Activated CD8-positive, alpha-beta memory T cell treated with anti-CD3 and anti-CD28 coated beads, Interleukin-2, amount 50 U/mL, for 1 hour (primary cell): ENCODE results near the gene CLASRP.

ENCODE experiments used
- DNase-seq: peaks from one replicate; pipeline ENCODE4 v3.0.0-alpha.2; 2020; ENCODE audit errors: extremely low read depth

The CLASRP gene

DNA sequence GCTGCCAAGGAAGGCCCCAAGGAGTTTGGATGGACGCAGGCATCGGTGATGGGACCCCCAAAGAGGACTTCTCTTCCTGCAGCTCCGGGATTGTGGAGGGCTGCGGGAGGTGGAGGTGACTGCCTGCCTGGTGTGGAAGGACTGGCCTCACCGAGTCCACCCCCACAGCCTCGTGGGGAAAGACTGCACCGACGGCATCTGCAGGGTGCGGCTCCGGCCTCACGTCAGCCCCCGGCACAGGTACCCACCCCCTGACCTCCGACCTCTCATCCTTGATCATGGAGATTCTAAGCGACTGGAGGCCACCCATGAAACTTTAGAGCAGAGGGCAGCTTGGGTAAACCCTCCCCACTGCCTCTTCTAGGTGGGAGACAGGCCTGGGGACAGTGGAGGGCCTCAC is 16.9 kb upstream of the CLASRP start:
- DNase-seq: no peak

GRCh38 chr19:45023048-45023447 is 15.8 kb upstream of the CLASRP start:
- DNase-seq: no peak

- no peak for DNase-seq
Measured at GRCh38 chr19:45025264-45025663, 13.6 kb upstream of the CLASRP start.

- no peak for DNase-seq
Measured at GRCh38 chr19:45027371-45027770, 11.5 kb upstream of the CLASRP start.

DNA sequence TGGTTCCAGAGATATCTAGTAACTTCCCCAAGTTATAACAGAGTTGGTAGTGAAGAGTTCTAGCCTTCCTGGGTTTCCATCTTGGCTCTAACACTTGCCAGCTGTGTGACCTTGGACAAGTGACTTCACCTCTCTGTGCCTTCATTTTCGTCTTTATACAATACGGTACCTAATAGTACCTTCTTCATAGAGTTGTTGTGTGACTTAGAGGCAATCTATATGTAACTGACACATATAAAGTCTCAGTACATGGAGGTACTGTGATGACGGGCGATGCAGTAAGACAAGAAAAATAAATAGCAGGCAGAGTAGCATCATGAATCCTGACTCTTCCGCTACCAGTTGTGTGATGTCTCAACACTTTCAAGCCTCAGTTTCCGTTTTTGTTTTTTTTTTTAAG is 8.0 kb upstream of the CLASRP start:
- DNase-seq: no peak

DNA sequence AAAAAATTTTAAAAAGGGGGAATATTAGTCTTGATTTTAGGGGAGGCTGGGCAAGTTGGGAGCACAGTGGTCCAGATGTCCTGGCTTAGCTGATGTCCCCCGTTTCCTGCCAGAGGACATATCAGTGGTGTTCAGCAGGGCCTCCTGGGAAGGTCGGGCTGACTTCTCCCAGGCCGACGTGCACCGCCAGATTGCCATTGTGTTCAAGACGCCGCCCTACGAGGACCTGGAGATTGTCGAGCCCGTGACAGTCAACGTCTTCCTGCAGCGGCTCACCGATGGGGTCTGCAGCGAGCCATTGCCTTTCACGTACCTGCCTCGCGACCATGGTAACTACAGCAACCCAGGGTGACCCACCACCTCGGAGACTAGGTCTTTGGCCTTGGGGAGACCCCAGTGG is 6.4 kb upstream of the CLASRP start:
- no peak for DNase-seq

- no peak for DNase-seq
Measured at GRCh38 chr19:45035755-45036154, 3.1 kb upstream of the CLASRP start.

DNA sequence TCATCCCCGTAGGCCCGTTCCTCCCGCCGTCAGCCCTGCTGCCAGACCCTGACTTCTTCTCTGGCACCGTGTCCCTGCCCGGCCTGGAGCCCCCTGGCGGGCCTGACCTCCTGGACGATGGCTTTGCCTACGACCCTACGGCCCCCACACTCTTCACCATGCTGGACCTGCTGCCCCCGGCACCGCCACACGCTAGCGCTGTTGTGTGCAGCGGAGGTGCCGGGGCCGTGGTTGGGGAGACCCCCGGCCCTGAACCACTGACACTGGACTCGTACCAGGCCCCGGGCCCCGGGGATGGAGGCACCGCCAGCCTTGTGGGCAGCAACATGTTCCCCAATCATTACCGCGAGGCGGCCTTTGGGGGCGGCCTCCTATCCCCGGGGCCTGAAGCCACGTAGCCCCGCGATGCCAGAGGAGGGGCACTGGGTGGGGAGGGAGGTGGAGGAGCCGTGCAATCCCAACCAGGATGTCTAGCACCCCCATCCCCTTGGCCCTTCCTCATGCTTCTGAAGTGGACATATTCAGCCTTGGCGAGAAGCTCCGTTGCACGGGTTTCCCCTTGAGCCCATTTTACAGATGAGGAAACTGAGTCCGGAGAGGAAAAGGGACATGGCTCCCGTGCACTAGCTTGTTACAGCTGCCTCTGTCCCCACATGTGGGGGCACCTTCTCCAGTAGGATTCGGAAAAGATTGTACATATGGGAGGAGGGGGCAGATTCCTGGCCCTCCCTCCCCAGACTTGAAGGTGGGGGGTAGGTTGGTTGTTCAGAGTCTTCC is 1.3 kb upstream of the CLASRP start:
- no peak for DNase-seq

DNA sequence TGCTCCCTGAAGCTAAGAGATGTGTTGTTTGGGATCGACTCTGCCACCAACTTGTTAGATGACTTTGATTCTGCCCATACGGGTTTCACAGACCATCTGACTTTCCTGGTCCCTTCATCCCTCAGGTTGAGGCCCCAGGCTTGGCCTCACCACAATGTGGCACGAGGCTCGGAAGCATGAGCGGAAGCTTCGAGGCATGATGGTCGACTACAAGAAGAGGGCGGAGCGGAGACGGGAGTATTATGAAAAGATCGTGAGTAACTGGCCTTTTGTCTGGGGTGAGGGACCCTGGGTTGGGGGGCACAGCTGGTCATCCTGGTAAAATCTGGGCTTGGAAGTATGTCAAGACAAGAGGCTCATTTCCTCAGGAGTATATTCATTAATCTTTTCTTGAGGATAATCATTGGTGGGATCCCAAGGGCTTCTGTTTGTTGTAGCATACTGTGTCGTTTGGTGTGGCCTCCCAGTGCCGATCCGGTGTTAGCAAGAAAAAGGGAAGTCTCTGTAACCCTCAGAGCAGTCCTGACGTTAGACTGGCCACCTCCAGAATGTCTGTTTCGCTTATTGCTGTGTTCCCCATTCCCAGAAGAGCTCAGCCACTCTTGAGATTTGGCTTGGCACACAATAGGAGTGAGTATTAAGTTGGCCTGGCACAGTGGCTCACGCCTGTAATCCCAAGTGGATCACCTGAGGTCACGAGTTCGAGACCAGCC is 1.4 kb downstream of the CLASRP start:
- DNase-seq: no peak

- no peak for DNase-seq
Measured at GRCh38 chr19:45041125-45041524, 2.3 kb downstream of the CLASRP start.

GRCh38 chr19:45045671-45046353 is 7.0 kb downstream of the CLASRP start:
- DNase-seq: no peak

DNA sequence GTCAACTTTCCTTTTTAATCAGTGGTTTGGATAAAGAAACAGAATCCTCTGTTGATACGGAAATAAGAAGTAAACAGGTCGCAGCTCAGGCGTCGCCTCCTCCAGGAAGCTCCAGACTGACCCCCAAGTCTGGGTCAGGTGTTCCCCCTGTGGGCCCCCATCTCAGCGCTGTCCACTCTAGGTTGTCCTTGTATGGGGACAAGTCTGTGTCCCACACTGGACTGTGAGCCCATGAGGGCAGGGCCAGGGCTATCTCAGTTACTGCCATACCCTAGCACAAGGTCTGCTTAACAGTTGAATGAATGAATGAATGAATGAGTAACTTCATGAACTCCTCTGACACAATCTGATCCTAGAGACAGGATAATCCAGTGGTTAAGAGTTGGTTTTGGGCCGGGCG is 7.5 kb downstream of the CLASRP start:
- no peak for DNase-seq

DNA sequence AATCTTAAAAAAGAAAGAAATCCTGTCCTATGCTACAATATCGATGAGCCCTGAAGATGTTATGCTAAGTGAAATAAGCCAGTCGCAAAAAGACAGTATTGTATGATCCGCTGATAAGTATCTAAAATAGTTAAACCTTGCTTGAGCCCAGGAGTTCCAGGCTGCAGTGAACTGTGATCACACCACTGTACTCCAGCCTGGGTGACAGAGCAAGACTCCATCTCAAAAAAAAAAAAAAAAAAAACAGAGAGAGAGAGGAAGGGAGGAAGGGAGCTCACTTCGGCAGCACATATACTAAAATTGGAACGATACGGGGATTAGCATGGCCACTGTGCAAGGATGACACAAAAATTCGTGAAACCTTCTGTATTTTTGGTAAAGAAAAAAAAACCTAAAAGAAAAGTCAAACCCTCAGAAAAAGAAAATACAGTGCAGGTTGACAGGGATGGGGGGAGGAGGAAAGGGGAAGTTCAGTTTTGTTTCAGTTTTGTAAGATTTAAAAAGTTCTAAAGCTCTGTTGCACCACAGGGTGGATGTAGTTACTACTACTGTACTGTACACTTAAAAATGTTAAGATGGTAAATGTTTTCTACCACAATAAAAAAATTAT is 8.4 kb downstream of the CLASRP start:
- no peak for DNase-seq

DNA sequence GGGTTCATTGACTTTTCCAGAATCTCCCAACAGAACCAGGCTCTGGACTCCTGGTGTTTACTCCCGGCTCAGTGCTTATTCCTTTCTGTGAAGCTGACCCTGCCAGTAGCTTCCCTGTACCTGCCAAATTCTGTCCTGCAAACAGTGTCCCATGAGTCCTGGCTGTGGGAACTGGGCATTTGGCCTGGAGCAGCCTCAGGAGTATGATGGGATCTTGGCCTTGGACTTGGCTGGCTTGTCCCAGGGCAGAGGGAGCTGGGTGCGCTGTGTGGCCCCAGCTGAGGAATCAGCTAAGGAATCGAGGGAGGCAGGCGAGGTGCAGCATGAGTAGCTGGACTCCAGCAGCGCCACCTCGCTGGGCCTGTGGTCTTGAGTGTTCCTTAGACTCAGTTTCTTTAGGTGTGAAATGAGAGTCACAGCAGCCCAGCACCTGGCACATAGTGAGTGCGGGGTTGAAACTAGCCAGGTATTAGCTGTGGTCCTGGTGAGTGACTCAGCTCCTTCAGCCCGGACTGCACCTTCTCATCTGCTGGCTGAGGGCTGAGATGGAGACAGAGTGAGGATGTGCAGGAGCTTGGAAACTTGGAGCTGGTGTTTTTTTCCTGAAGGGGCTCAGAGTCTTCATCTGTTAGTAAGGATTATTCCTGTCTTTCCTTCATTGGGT is 10.4 kb downstream of the CLASRP start:
- DNase-seq: no peak

- no peak for DNase-seq
Measured at GRCh38 chr19:45050036-45050435, 11.2 kb downstream of the CLASRP start.

DNA sequence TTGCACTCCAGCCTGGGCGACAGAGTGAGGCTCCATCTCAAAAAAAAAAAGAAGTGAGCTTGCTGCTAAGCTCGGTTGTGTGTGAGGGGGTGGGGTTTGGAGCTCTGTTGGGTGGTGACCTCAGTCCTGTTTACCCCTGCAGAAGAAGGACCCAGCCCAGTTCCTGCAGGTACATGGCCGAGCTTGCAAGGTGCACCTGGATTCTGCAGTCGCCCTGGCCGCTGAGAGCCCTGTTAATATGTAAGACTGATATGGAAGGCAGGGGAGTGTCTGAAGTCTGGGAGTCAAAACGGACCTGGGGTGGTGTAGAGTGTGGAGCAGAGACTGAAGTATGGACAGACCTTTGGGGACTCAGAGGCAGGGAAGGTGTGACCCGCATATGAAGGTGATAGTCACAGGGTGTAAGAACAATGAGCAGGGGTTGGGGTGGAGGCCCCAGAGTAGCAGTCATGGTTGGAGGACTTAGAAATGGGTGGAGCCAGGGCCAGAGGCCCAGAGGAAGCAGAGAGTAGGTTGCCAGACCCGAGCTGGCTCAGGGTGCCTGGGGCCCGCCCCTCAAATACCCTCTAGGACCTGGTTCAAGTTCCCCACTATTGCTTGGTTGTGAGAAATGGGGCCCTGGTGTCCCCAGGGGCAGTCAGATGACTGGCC is 13.2 kb downstream of the CLASRP start:
- no peak for DNase-seq

DNA sequence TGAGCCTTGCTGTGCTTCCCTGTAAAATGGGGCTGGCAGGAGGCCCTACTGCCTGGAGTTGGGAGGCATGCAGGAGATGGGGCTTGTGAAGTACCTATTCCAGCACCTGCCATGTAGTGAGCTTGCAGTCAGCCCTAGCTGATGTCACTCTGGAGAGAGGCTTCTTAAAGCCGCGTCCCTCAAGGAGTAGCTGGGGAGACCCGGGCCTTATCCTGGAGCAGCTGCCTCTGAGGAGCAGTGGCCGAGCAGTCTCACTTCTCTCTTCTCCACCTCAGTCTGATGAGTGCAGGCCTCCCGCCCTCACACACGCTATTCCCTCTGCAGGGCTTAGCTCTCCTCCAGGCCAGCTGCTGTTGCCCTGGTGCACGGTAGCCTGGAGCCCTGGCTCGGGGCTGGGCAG is 18.0 kb downstream of the CLASRP start:
- DNase-seq: no peak

DNA sequence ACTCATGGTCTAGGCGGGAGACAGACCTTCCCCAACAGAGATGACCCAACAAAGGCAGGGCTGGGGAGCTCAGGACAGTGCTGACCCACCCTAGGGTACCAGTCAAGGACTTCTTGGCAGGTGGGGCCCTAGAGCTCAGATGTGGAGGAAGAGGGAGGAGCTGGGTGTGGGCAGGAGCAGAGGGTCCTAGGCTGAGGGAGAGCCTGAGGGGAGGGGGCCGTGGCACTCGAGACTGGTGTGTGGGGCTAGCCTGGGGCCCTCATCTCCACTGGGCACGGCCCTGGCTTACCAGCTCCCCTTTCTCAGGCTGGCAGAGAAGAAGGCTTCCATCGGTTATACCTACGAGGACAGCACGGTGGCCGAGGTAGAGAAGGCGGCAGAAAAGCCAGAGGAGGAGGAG is 18.6 kb downstream of the CLASRP start:
- no peak for DNase-seq

DNA sequence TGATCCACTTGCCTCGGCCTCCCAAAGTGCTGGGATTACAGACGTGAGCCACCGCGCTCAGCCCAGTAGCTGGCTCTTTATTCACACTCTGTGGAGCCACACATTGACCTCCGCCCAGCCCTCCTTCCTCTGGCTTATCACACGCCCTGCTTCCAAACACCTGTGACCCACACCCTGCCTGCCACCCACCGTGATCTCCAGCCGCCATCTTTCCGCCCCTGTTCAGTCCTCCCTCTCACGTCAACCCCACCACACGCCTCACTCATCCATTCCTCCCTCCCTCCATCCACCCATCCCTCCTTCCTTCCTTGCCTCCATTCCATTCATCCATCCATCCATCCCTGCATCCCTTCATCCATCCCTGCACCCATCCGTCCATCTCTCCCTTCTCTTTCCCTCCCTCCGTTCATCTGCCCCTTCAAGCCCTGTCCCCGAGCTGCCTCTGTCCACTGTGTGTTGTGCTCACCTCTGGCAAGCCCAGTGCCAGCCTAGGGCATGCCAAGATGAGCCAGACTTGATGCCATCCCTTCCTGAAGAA is 19.8 kb downstream of the CLASRP start:
- no peak for DNase-seq

GRCh38 chr19:45059258-45059965 is 20.6 kb downstream of the CLASRP start:
- peak; percentile 54 for DNase-seq

DNA sequence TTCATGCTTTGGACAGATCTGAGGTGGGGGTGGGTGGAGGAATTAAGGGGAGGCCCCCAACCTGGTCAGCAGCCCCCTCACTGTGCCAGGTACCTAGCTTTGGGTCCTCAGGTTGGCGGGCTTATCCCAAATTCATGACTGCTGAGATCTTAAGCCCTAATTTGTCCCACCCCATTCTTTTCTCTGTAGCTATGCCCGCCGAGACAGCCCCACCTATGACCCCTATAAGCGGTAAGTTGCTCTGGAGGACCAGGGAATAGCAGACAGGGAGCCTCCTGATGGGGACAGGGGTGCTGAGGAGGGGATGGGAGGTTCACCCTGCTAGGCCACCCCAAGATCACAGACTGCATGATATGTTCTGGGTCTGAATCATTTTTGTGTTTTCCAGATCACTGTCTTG is 23.1 kb downstream of the CLASRP start:
- DNase-seq: no peak
